Non-pigmented ciliary epithelial cell (primary cell): ENCODE data around the gene GTF2F2.

Source experiments
- DNase-seq: peaks from one replicate; pipeline ENCODE4 v3.0.0-alpha.2; 2010; ENCODE audit warnings: low read depth

GTF2F2 gene, protein sequence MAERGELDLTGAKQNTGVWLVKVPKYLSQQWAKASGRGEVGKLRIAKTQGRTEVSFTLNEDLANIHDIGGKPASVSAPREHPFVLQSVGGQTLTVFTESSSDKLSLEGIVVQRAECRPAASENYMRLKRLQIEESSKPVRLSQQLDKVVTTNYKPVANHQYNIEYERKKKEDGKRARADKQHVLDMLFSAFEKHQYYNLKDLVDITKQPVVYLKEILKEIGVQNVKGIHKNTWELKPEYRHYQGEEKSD

DNA sequence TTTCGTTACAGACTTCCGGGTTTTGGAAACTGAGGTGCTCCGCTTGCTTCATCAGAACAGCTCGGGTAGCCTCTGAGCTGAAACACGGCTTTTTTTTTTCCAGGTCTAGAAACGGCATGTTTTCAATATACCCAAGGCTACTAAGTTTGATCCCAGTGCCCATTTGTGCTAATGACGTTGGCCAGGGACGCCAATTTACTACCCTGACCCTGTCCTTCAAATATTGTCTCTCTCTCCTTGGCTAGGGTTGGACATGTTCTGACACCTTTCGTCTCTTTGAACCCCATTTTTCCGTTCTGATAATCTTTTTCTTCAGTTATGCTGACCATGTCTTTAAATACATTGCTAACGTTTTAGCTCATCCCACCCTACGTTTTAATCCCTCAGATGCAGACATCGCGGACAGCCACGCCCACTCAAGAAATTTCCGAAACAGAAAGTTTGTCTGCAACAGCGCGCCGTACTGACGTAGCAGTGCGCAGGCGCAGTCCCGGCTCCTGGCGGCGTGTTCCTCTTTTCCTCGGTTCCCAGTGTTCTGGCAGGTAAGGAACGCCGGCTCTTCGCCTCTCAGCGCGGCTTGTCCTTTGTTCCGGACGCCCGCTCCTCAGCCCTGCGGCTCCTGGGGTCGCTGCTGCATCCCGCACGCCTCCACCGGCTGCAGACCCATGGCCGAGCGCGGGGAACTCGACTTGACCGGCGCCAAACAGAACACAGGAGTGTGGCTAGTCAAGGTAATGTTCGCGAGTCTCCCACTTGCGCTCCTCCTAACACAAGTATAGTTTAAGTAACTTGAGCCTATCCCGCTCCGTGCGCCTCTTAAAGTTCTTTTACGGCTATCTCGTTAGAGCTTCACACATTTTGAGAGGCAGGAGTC, at the start of gene GTF2F2:
GTF2F2 (plus strand) TSS at position 520 of the 874 bp plus-strand sequence; CDS start at position 666, 146 bp downstream.
- DNase-seq, result peak; percentile 68

DNA sequence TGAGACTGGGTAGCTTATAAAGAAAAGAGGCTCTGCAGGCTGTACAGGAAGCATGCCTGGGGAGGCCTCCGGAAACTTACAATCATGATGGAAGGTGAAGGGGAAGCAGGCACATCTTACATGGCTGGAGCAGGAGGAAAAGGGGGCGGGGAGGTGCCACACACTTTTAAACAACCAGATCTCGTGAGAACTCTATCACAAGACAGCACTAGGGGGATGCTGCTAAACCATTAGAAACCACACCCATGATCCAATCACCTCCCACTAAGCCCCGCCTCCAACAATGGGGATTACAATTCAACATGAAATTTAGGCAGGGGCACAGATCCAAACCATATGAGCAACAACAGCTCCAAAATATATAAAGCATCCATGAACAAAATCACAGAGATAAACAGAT, 46.5 kb upstream of the GTF2F2 start:
- no peak for DNase-seq

DNA sequence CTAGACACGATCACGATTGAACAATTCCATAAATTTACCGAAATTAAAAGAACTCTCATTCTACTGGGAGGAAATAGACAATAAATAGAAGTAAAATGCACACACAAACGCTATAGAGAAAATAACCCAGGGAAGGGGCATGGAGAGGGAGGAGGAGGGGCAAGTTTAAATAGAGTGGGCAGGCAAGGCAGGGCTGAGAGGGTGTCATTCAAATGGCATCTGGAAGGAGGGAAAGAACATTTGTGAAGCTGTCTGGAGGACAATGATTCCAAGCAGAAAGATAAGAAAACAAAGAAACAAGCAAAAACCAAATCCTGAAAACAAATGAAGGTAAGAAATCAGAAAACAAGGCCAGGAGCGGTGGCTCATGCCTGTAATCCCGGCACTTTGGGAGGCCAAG, 45.6 kb upstream of the GTF2F2 start:
- no peak for DNase-seq

- DNase-seq, result no peak
These were observed 42.3 kb upstream of the GTF2F2 start for GRCh38 chr13:45078003-45078402.

- DNase-seq, result no peak
These were observed 37.3 kb upstream of the GTF2F2 start for GRCh38 chr13:45082964-45083363.

- DNase-seq, result no peak
These were observed 35.8 kb upstream of the GTF2F2 start for GRCh38 chr13:45084515-45084914.

DNA sequence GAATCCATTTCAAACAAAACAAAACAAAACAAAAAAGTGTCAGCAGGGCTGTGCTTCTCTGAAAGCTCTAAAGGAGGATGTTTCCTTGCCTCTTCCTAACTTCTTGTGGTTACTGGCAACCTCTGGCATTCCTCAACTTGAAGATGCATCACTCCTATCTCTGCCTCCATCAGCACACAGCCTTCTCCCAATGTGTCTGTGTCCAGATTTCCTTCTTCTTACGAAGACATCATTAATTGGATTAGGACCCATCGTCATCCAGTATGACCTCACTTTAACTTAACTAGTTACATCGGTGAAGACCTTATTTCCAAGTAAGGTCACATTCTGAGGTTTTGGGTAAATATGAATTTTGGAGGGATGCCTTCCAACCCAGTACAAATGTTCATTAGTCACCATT, 33.8 kb upstream of the GTF2F2 start:
- no peak for DNase-seq

DNA sequence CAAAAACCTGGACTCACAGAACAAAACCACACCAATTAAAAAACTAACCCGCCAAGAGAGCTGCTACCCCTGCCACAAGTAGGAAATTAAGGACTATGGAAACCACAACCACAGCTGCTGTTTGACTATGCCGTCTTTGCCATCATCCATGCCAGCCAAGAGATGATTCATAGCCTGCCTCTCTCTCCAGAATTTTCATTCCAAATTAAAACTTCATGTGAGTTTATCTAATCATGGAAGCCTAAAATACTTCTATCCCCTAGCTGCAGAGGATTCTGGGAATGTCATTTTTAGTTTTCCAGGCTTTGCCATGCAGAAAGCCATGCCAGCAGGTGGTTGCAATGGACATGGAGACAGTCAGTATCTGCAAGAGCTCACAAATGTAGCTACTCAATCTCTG, 27.6 kb upstream of the GTF2F2 start:
- no peak for DNase-seq

DNA sequence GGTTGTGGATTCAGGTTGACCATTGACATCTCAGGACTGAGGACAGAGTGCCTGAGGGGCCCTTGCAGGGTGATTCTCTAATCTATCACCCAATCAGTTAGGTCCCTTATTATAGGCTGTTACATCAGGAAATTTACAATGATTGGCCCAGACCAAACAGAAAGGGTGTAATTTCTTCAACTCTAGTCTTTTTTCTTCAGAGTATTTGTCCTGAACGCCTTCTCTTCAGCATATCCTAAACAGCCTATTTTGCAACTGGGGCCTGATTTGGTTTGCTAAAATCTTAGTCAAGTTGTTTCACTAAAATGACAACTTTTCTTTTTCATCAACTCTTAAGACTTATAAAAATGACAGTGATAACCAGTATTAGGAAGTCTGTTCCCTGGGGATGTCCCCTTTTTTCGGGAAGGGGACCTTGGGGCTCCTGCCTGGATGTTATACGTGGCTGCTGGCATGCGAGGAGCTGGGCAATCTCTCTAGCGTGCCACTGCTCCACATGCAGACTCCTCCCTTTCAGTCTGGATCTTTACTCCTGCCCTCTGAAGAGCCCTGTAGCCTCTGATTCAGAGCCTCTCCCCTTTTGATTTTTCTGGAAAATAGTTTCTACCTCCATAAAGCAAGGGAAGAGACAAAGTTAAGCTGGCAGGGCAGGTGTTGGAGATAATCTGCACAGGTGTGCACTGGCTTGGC, 19.6 kb upstream of the GTF2F2 start:
- no peak for DNase-seq

DNA sequence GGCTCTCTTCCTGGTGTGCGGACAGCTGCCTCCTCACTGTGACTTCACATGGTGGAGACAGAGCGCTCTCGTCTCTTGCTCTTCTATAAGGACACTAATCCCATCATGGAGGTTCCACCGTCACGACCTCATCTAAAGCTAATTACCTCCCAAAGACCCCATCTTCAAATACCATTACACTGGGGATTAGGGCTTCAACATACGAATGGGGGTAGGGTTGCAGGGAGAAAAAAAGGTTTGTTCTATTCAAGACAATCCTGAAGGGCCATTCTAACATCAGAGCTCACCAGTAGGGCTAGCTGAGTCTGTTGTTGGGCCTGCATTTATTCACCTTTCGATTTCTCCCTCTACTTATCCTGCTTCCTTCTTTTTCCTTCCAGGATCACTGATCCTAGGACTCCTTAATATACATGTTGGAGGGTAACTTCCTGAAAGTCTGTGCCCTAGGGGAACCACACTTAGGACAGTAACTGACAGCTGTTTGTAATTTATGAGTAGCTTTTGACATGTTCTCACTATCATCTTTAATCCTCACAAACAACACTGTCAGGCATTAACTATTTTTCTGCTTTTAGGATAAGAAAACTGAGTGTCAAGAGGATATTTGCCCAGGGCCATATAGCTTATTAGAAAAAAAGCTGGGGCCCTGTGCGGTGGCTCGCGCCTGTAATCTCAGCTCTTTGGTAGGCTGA, 18.8 kb upstream of the GTF2F2 start:
- DNase-seq, result no peak

GRCh38 chr13:45102136-45102507, 18.2 kb upstream of the GTF2F2 start:
- no peak for DNase-seq

DNA sequence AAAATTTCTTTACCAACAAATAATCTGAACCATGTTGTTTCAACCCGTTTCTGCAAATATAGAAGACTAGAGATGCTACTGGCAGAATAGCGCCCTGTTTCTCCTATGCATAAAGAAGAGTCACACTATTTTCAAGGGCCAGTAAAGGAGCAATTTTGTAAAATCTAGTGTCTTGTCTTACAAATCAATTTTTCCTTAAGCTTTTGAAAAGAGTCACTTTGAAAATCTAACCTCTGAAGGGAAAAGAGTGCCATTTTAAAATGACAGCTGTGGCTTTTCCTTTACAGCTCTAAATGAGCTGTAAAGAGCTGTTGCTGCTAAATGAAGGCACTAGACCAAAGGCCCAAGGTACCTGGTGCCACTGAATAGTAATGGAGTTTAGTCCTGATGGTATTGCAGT, 16.9 kb upstream of the GTF2F2 start:
- DNase-seq, result no peak

DNA sequence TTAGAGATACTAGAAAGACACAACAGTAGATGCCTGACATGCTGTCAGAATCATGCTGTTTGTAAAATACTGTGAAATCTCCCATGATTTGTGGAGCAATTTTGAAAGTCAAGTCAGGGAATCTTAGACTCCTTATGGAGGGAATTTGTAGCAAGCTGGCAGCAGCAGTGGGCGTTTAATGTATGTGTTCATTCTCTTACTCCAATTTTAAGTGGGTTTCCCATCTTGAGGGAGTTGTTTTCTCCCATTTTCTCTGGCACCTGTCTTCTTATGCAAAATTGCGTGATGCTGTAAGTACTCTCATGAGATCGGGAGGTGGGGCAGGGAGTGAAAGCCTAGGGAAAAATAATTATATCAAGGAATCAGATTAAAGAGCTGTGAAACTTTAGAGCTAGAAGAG, 16.0 kb upstream of the GTF2F2 start:
- no peak for DNase-seq

- no peak for DNase-seq
These were observed 14.4 kb upstream of the GTF2F2 start for GRCh38 chr13:45105895-45106294.

DNA sequence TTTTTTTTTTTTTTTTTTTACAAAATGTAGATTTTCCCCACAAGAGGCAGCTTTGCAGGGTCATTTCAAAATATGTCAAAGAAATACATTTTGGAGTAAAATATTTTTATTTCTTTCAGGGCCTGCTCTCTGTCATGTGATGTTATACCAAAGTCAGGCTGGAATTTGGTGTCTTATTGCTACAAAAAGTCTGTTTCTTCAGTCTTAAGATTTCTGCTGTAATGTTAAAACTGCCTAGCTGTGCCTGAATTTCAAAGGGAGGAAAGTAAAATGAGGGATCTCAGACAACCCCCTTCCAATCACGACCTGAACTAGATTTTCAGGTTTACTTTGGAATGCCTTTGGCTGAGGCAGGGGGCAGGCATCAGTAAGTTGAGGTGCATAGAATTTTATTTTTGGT, 12.8 kb upstream of the GTF2F2 start:
- no peak for DNase-seq

GRCh38 chr13:45108716-45109101, 11.6 kb upstream of the GTF2F2 start:
- no peak for DNase-seq

- no peak for DNase-seq
These were observed 11.1 kb upstream of the GTF2F2 start for GRCh38 chr13:45109102-45109720.

DNA sequence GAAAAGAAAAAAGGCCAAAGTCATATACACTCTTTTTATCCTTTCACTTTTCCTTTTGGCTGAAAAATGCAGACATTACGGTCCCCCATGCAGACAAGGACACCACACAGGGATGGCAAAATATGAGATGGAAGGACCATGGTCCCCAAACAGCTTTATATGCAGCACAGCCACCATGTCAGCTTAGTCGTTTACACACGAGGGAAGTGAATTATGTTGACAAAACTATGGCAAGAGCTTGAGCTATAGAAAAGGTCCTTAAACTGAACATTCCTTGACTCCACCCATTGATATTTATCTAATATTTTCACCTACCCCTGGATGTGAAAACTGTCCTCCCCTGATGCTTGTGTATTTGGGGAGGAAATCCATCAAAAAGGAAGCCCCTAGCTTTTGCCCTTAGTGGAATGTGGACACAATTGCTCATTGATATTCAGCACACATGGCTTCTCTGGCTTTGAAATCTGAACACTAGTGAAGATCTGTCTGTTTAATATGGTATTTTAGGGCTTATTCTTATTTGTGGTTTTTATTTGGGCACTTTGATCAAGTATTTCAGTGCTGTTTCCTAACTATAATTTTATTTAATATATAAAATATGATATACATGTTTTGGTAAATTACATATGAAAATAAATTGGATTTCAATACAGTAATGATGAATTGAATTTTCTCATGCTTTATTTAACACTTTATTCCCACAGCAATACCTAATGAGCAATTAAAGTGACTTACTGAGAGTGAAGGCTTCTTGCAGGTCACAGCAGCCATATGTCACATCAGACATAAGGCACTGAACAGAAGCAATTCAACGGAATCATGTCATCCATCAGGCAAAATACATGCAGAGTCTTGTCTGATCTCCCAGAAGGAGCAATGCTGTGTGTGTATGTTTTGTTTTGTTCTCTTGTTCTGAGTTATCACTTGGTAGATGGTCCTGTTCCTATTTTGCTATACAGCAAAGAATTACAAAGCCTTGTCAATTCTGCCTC, 6.8 kb upstream of the GTF2F2 start:
- no peak for DNase-seq

- no peak for DNase-seq
These were observed 780 bp upstream of the GTF2F2 start for GRCh38 chr13:45119469-45119990.
